Astrocyte of the spinal cord (primary cell): ENCODE results near the gene RALGAPB.

Experiments used
- DNase-seq: peaks from one replicate; pipeline ENCODE4 v3.0.0; 2011; ENCODE audit warnings: low read depth, low spot score
- H3K4me3 ChIP-seq: 2 replicates; pipeline ENCODE4 v1.5.1; 2011; ENCODE audit warnings: low read depth, mild to moderate bottlenecking, low read length, moderate library complexity
- CTCF ChIP-seq: IDR thresholded peaks from 2 replicates; pipeline ENCODE4 v1.5.1; 2012; ENCODE audit warnings: low read depth, mild to moderate bottlenecking, low read length, inconsistent platforms
- in situ Hi-C: cut with HindIII; loops from 2 replicates; pipeline ENCODE4 v1.10.0; 2017; ENCODE audit warnings: low sequenced_read_pairs

RALGAPB gene

GRCh38 chr20:38479596-38479995, 7.0 kb downstream of the RALGAPB start:
- no peak overlapping the region for H3K4me3 ChIP-seq
- in situ Hi-C loops = no loop called here
- no peak for TF ChIP-seq CTCF
- DNase-seq = no peak

- DNase-seq = no peak
- in situ Hi-C loops = no loop called here
These were observed 12.4 kb downstream of the RALGAPB start for GRCh38 chr20:38485041-38485440.

DNA sequence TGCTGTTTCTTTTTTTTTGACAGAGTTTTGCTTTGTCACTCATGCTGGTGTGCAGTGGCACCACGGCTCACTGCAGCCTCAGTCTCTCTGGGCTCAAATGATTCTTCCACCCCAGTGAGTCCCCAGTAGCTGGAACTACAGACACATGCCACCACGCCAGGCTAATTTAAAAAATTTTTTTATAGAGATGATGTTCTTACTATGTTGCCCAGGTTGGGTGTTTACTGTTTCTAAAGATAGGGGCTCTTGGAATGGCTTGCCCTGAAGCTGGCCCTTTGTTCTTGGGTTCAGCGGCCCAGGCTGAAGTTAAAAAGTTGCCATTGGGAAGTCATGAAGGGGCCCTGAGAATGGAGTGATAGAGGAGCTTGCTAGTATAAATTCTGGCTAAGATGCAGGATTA, 16.5 kb downstream of the RALGAPB start:
- in situ Hi-C loops = no loop called here
- no peak for DNase-seq
- TF ChIP-seq CTCF = no peak
- no peak overlapping the region for H3K4me3 ChIP-seq

More at GRCh38 chr20:38485041-38485440, 12.4 kb downstream of the RALGAPB start:
- no peak for TF ChIP-seq CTCF
- no peak overlapping the region for H3K4me3 ChIP-seq

DNA sequence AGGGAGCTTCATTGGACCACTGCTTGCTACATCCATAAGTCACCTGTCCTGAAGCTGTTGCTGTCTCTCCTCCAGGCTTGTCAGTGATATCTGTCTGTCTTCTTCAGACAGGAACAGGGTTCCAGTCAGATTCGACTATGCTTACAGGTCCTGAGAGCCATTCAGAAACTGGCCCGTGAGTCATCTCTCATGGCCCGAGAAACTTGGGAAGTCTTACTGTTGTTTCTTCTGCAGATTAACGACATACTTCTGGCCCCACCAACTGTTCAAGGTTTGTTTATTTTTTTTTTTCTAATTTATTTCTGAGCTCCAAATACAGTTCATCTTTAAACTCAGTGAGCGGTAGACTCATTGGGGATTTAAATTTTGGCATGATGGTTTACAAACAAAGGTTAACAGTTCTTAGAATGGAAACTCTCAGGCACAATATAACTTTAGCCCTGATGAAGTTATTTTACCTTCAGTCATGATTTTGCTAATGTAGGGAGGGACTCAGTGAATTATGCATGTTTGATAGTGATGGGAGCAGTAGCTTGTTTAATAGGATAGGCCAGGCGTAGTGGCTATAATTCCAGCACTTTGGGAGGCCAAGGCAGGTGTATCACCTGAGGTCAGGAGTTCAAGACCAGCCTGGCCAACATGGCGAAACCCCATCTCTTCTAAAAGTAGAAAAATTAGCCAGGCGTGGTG, 24.7 kb downstream of the RALGAPB start:
- no peak for TF ChIP-seq CTCF
- in situ Hi-C loops = no loop called here
- no peak overlapping the region for H3K4me3 ChIP-seq
- peak; percentile 35 for DNase-seq

DNA sequence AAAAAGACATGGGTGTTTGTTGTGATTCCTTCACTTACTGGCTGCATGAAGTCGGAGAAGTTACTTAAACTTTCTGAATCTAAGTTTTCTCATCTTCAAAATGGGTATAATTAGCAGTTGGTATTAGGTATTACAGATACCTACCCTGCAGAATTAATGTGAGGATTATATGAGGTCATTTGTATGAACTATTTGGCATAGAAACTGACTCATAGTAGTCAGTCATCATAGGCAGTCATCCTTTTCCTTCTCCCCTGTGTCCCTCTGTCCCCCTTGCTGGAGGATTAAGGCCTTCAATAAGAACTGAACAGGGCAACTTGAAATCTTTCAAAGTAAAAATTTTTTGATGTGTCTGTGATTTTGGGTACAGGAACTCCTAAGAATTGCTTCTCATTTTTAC, 26.3 kb downstream of the RALGAPB start:
- no peak overlapping the region for H3K4me3 ChIP-seq
- DNase-seq = no peak
- in situ Hi-C loops = no loop called here
- TF ChIP-seq CTCF = no peak

DNA sequence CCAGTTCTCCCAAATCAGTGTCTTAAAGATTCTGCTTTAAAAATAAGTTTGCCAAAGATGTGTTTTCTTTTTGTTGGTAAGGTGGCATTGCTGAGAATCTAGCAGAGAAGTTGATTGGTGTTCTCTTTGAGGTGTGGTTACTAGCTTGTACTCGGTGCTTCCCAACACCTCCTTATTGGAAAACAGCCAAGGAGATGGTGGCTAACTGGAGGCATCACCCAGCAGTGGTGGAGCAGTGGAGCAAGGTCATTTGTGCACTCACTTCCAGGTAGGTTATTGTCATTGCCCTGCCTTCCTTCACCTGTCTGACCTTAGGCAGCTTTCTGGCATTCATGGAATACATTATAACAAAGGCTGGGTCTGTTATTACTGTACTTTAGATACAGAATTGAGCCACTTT, 26.7 kb downstream of the RALGAPB start:
- TF ChIP-seq CTCF = no peak
- in situ Hi-C loops = no loop called here
- DNase-seq = no peak
- H3K4me3 ChIP-seq = no peak overlapping the region
